Measurements from ENCODE around the gene TMEM183A.

GRCh38 chr1:203041351-203041932 lies 34.3 kb downstream of the TMEM183A start:
- TF ChIP-seq POLR2A (IDR thresholded peaks at IDR 0.05; ENCODE audit: low read depth, low read length): no peak
- no peak for TF ChIP-seq SPI1 (IDR thresholded peaks at IDR 0.05; ENCODE audit: low read depth, low read length)
- no peak for TF ChIP-seq POLR2AphosphoS5 (IDR thresholded peaks at IDR 0.05; ENCODE audit: low read depth, low read length)
- no peak for TF ChIP-seq TAF1 (IDR thresholded peaks at IDR 0.05; ENCODE audit: low read depth, low read length)
- no peak for TF ChIP-seq POU2F2 (IDR thresholded peaks at IDR 0.05; ENCODE audit: low read depth, low read length)
- no peak for TF ChIP-seq PAX5 (IDR thresholded peaks at IDR 0.05; ENCODE audit: insufficient read depth, low read length, severe bottlenecking)

Data from GM12891 (cell line).